Lung (tissue), 12 donors: ENCODE results near the gene SHB. TPM values are rescaled to one million over a fixed set of nuclear protein-coding genes. Genes with fewer than 3 reads are reported as not detected.

Experiments used
- ATAC-seq: fragments of 200-7000 bp; cut with Tn5 transposase; one replicate; pipeline ENCODE4 v1.9.1; 2020; ENCODE audit warnings: moderate number of reproducible peaks; ENCODE audit not compliant: insufficient read depth, low FRiP score
- DNase-seq, 3 donors: peaks; one replicate each; pipeline ENCODE4 v3.0.0-alpha.2; 2013 to 2017
- H3K27ac ChIP-seq, 2 donors: one replicate each; pipeline ENCODE4 v1.5.1; 2013; ENCODE audit warnings: mild to moderate bottlenecking in 2 of 2, moderate library complexity in 2 of 2, control low read depth in 1 of 2, inconsistent platforms in 1 of 2, low read depth in 1 of 2, low read length in 1 of 2
- H3K27me3 ChIP-seq, 3 donors: one replicate each; pipeline ENCODE4 v1.5.1; 2013; ENCODE audit warnings: low read length in 2 of 3; ENCODE audit not compliant: control insufficient read depth in 3 of 3, insufficient read depth in 3 of 3
- H3K36me3 ChIP-seq, 4 donors: one replicate each; pipeline ENCODE4 v1.5.1; 2013; ENCODE audit warnings: low read length in 4 of 4, mild to moderate bottlenecking in 1 of 4, moderate library complexity in 1 of 4; ENCODE audit not compliant: control insufficient read depth in 4 of 4, insufficient read depth in 4 of 4
- H3K4me1 ChIP-seq, 5 donors: one replicate each; pipeline ENCODE4 v1.5.1; 2013; ENCODE audit warnings: low read length in 5 of 5, mild to moderate bottlenecking in 2 of 5, moderate library complexity in 1 of 5; ENCODE audit not compliant: control insufficient read depth in 5 of 5, insufficient read depth in 5 of 5
- H3K4me3 ChIP-seq: one replicate; pipeline ENCODE4 v1.5.1; 2013; ENCODE audit warnings: mild to moderate bottlenecking, control low read depth, moderate library complexity
- H3K9ac ChIP-seq, 2 donors: one replicate each; pipeline ENCODE4 v1.5.1; 2013; ENCODE audit warnings: low read length in 2 of 2, control low read depth in 1 of 2; ENCODE audit not compliant: insufficient read depth in 1 of 2
- H3K9me3 ChIP-seq, 4 donors: one replicate each; pipeline ENCODE4 v1.5.1; 2013; ENCODE audit warnings: low read length in 3 of 4, mild to moderate bottlenecking in 1 of 4, moderate library complexity in 1 of 4; ENCODE audit not compliant: control insufficient read depth in 4 of 4, insufficient read depth in 3 of 4
- CTCF ChIP-seq: IDR thresholded peaks from 2 replicates; pipeline ENCODE4 v1.5.1; 2012; ENCODE audit warnings: mild to moderate bottlenecking; ENCODE audit errors: control extremely low read depth, extremely low read depth
- WGBS, 2 donors: extraction: QIAGEN DNeasy Blood & Tissue Kit; methylation state at CpG; one replicate each; pipeline ENCODE4 v1.1.7; 2013; 5-methylcytosine and 5-hydroxymethylcytosine counted together
- polyA plus RNA-seq, 2 donors: library from polyadenylated mRNA; stranded (reverse); fragments of 200-250 nt; gene quantifications; one replicate each; pipeline ENCODE4 v1.2.1, GENCODE V29; 2013
- total RNA-seq, 2 donors: library from RNA; depleted of rRNA in 1 of 2; stranded (reverse); fragments of >200 nt in 1 of 2; gene quantifications; one replicate each; pipeline ENCODE4 v1.2.1, GENCODE V29; 2014 to 2021
- donor health status: control.
- donor health status: control.
- donor health status: Bipolar disorder and iron deficiency.
- donor health status: healthy.
- donor health status: DM: yes; HTN: yes; CAD: no.

SHB gene
- total and polyA plus RNA-seq, 4 donors: 10.8 to 32.3 (median 14.4) TPM

- Histone ChIP-seq H3K9ac (no peak overlapping the region), H3K4me1 (peaks cover 0 to 9% (median 0%) of the 10 kb centered on the region in 5 donors), H3K4me3 (no peak overlapping the region), H3K27me3 (no peaks in the 10 kb centered on the region), H3K27ac (no peak overlapping the region), H3K9me3 (no peaks in the 10 kb centered on the region), H3K36me3 (peaks cover 0 to 18% (median 3%) of the 10 kb centered on the region in 4 donors)
- ATAC-seq: no peak
- 82 to 88% methylated on average over 16 of the region's 16 CpGs for WGBS, 2 donors
- TF ChIP-seq CTCF: no peak
- no peak for DNase-seq
Observed at GRCh38 chr9:37956904-37957663, 111.9 kb downstream of the SHB start.

- Histone ChIP-seq H3K4me3 (no peak overlapping the region), H3K27ac (no peak overlapping the region), H3K36me3 (peaks cover 0 to 22% (median 3%) of the 10 kb centered on the region in 4 donors), H3K4me1 (peaks cover 0 to 9% (median 0%) of the 10 kb centered on the region in 5 donors), H3K27me3 (no peaks in the 10 kb centered on the region), H3K9me3 (no peaks in the 10 kb centered on the region), H3K9ac (no peak overlapping the region)
- DNase-seq: no peak
- TF ChIP-seq CTCF: no peak
- WGBS, 2 donors: 97 to 99% methylated on average over 5 of the region's 5 CpGs
- no peak for ATAC-seq
Observed at GRCh38 chr9:37956423-37956820, 112.6 kb downstream of the SHB start.

GRCh38 chr9:37955781-37956422 is 113.1 kb downstream of the SHB start:
- no peaks in the 10 kb centered on the region for H3K9me3 ChIP-seq
- no peak overlapping the region for H3K9ac ChIP-seq
- peaks cover 0 to 24% (median 3%) of the 10 kb centered on the region in 4 donors for H3K36me3 ChIP-seq
- H3K27me3 ChIP-seq: no peaks in the 10 kb centered on the region
- H3K4me1 ChIP-seq: peaks cover 0 to 9% (median 0%) of the 10 kb centered on the region in 5 donors
- no peak overlapping the region for H3K27ac ChIP-seq
- WGBS, 2 donors: 93 to 97% methylated on average over 16 of the region's 16 CpGs
- DNase-seq: no peak
- TF ChIP-seq CTCF: no peak
- ATAC-seq: no peak
- H3K4me3 ChIP-seq: no peak overlapping the region
